ENCODE data around the gene ZNF598. TPM values are rescaled to one million over a fixed set of nuclear protein-coding genes. Genes with fewer than 3 reads are reported as not detected.
A peak's percentile ranks its signal among the peaks of the same experiment; 100 is the strongest.

The ZNF598 gene
- total RNA-seq, 1 donor from 2014 or later: 46.0 TPM

DNA sequence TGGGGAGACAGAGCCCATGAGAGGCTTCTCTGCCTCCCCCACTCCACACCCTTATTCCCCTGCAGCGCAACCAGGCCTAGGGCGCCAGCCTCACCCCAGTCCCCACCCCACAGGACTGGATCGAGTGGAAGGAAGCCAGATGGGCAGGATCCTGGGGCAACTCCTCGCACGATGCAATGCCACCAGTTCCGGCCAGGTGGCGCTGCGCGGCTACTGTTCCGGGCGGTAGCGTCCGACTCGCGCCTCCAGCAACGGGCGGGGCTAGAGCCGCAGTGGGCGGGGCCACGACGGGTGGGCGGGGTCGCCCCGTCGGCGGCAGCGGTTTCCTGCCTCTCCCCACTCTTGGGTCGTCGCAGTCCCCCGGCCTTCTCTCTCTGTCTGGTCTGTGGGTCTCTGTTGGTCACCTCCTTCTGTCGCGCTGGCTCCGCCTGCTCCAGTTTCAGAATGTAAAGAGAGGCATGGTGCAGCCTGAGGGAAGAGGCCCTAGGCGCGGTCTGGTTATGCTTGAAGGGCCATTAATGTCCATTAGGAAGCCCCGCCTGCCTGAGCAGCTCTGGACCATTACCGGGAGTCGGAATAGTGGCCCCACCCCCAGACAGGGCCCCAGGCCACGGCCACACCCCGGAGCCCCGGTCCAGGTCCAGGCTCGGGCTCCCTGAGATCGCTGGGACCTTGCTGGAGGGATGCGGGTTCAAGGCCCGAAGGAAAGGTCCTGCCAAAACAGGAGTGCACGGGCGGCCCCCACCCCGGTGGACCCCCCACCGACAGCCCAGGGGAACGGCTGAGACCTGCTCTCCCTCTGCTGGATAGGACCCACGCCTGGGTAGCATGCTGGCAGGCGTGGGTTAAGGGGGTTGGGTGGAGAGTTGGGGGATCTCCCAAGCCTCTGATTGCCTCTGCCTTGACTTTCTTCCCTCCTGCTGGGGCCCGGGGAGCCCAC, 13.7 kb upstream of the ZNF598 start:
- Histone ChIP-seq H3K4me2 (ENCODE audit: low read length) (peak overlapping the region; percentile 94), H4K20me1 (ENCODE audit: insufficient read depth, low read length) (peaks cover 10% of the 10 kb centered on the region), H2AFZ (ENCODE audit: low read depth, low read length) (peak overlapping the region; percentile 96), H3K9ac (ENCODE audit: low read length) (peak overlapping the region; percentile 66), H3K27ac (ENCODE audit: low read depth, low read length) (no peak overlapping the region), H3K79me2 (ENCODE audit: insufficient read depth, low read length) (peaks cover 11% of the 10 kb centered on the region), H3K4me3 (ENCODE audit: insufficient read depth, low read depth, low read length) (peak overlapping the region; percentile 32), H3K4me1 (ENCODE audit: insufficient read depth, low read length) (peaks cover 22% of the 10 kb centered on the region), H3K27me3 (ENCODE audit: insufficient read depth, low read length) (no peaks in the 10 kb centered on the region), H3K36me3 (ENCODE audit: insufficient read depth, low read length) (no peaks in the 10 kb centered on the region), H3K9me3 (ENCODE audit: insufficient read depth, low read depth, low read length) (no peaks in the 10 kb centered on the region)
- TF ChIP-seq, protein P1, sequence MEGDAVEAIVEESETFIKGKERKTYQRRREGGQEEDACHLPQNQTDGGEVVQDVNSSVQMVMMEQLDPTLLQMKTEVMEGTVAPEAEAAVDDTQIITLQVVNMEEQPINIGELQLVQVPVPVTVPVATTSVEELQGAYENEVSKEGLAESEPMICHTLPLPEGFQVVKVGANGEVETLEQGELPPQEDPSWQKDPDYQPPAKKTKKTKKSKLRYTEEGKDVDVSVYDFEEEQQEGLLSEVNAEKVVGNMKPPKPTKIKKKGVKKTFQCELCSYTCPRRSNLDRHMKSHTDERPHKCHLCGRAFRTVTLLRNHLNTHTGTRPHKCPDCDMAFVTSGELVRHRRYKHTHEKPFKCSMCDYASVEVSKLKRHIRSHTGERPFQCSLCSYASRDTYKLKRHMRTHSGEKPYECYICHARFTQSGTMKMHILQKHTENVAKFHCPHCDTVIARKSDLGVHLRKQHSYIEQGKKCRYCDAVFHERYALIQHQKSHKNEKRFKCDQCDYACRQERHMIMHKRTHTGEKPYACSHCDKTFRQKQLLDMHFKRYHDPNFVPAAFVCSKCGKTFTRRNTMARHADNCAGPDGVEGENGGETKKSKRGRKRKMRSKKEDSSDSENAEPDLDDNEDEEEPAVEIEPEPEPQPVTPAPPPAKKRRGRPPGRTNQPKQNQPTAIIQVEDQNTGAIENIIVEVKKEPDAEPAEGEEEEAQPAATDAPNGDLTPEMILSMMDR (IDR thresholded peaks at IDR 0.05; ENCODE audit: insufficient read depth, low read depth, low read length): peak; percentile 77
- no peak for TF ChIP-seq EZH2 (IDR thresholded peaks at IDR 0.05; ENCODE audit: insufficient read depth, low read length)
- no peaks in the 10 kb centered on the region for H3K36me3 Mint-ChIP-seq (ENCODE audit: low read depth, unreplicated experiment)
- no peaks in the 10 kb centered on the region for H3K9me3 Mint-ChIP-seq (ENCODE audit: unreplicated experiment)
- peaks cover 6% of the 10 kb centered on the region for H3K4me1 Mint-ChIP-seq (ENCODE audit: low read depth, unreplicated experiment)
- peak overlapping the region; percentile 71 for H3K4me3 Mint-ChIP-seq (ENCODE audit: unreplicated experiment)
- no peak for FAIRE-seq
- peak overlapping the region; percentile 78 for H3K27ac Mint-ChIP-seq (ENCODE audit: unreplicated experiment)
- peaks cover 17% of the 10 kb centered on the region for H3K27me3 Mint-ChIP-seq (ENCODE audit: low read depth, unreplicated experiment)
- peak; percentile 47 for DNase-seq (ENCODE audit: low read depth)

DNA sequence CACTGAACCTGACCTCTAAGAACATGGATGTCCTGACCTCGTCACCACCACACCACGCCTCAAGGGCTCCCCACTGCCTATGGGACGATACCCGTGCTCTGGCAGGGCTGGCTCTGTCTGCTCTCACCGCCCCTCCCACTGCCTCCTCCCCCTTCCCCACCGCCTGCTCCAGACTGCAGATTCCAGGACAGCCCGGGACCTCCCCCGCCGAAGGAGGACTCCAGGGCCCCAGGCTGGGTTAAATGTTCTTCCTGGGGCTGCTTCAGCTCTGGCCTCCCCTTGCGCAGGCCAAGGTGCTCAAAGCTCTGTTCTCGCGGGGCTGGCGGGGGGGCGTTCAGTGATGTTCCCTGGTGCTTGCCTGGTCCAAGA, 13.1 kb upstream of the ZNF598 start:
- H3K36me3 ChIP-seq (ENCODE audit: insufficient read depth, low read length): no peaks in the 10 kb centered on the region
- Mint-ChIP-seq H3K4me1 (ENCODE audit: low read depth, unreplicated experiment) (peaks cover 1% of the 10 kb centered on the region), H3K4me3 (ENCODE audit: unreplicated experiment) (peak overlapping the region; percentile 71), H3K27me3 (ENCODE audit: low read depth, unreplicated experiment) (peaks cover 18% of the 10 kb centered on the region), H3K36me3 (ENCODE audit: low read depth, unreplicated experiment) (no peaks in the 10 kb centered on the region), H3K9me3 (ENCODE audit: unreplicated experiment) (no peaks in the 10 kb centered on the region), H3K27ac (ENCODE audit: unreplicated experiment) (peak overlapping the region; percentile 78)
- peaks cover 20% of the 10 kb centered on the region for H3K4me1 ChIP-seq (ENCODE audit: insufficient read depth, low read length)
- peaks cover 5% of the 10 kb centered on the region for H3K79me2 ChIP-seq (ENCODE audit: insufficient read depth, low read length)
- H3K4me2 ChIP-seq (ENCODE audit: low read length): peak overlapping the region; percentile 94
- peak overlapping the region; percentile 66 for H3K9ac ChIP-seq (ENCODE audit: low read length)
- H3K27ac ChIP-seq (ENCODE audit: low read depth, low read length): no peak overlapping the region
- peaks cover 3% of the 10 kb centered on the region for H4K20me1 ChIP-seq (ENCODE audit: insufficient read depth, low read length)
- DNase-seq (ENCODE audit: low read depth) (peak; percentile 47), FAIRE-seq (no peak)
- H3K9me3 ChIP-seq (ENCODE audit: insufficient read depth, low read depth, low read length): no peaks in the 10 kb centered on the region
- peak overlapping the region; percentile 32 for H3K4me3 ChIP-seq (ENCODE audit: insufficient read depth, low read depth, low read length)
- peak overlapping the region; percentile 96 for H2AFZ ChIP-seq (ENCODE audit: low read depth, low read length)
- H3K27me3 ChIP-seq (ENCODE audit: insufficient read depth, low read length): no peaks in the 10 kb centered on the region
- no peak for TF ChIP-seq EZH2 (IDR thresholded peaks at IDR 0.05; ENCODE audit: insufficient read depth, low read length)
- TF ChIP-seq, protein P1 (IDR thresholded peaks at IDR 0.05; ENCODE audit: insufficient read depth, low read depth, low read length): no peak

Measured in astrocyte (in vitro differentiated cells and primary cell).